ENCODE measurements around the gene TENM3.

The TENM3 gene

DNA sequence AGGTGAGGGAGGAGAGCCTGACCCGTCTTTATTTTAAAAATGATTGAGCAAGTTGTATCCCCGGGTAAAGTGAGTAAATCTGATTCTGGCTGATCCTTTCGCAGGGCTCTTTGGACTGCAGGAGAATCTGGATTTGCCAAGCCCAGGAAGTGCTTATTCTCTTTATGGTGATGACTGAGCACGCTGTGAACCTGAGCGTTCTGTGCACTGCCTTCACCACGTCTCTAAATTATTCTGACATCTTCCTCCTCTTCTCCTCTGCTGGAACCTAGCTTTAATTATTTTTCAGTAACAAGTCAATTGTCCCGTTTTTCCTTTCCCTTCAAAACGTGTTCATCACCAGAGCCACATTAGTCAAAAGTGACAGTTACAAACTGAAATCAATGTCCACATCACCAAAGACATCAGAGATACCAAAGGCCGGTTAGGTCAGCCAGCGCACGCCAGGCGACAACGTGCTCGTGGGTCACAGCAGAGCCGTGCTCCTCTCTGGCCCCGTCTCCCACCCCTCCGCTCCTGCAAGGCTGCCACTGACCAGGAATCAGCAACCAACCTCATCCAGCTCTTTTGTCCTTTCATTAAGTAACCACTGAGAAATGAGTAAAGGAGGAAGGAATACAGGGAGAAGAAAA, 599.7 kb downstream of the TENM3 start:
- no peak for DNase-seq (ENCODE audit: low read depth)

DNA sequence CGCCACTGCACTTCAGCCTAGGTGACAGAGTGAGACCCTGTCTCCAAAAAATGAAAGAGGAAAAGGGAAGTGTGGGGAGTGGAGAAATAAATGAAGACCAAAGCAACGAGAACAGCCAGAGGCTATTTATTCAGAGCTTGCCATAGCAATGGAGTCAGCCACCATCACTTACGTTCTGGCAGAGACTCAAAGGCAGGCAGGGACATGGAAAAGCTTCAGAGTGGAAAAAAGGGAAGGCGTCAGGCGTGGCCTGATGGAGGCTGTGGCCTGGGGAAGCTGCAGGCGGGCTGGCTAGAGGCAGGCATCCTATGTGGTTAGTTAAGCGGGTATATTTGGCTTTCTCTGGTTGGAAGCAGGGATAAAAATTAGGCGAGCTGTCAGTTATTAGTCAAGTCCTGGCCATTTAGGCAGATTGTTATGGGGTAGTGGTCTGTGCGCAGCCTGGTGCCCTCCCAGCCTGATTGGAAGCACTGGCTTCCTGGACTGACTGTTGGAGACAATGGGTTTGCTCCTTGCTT, 600.7 kb downstream of the TENM3 start:
- no peak for DNase-seq (ENCODE audit: low read depth)

DNA sequence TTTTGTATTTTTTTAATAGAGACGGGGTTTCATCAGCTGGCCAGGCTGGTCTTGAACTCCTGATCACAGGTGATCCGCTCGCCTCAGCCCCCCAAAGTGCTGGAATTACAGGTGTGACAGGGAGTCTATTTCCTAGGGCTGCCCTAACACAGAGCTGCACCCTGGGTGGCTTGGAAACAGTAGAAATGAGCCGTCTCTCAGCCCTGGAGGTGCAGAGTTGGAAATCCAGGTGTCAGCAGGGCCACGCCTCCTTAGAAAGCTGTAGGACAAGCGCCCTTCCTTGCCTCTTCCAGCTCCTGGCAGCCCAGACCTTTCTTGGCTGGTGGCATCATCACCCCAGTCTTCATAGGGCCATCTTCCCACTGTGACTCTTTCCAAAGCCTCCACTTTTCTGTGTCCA, 602.4 kb downstream of the TENM3 start:
- DNase-seq (ENCODE audit: low read depth), result no peak

DNA sequence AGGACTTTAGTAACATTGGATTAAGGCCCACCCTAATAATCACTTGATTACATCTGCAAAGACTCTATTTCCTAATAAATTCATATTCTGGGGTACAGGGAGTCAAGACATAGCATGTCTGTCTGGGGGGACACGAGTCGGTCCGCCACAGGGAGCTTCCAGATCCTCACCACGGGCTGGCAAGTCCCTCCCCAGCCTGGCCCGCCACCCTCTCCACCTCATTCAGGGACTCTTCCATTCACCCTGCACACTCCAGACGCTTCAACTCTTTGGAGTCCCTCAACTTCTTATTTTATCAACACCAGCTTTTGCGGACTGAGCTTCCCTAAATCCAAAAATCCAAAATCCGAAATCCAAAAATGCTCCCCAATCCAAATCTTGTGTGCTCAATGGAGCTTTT, 602.8 kb downstream of the TENM3 start:
- DNase-seq (ENCODE audit: low read depth), result no peak

DNA sequence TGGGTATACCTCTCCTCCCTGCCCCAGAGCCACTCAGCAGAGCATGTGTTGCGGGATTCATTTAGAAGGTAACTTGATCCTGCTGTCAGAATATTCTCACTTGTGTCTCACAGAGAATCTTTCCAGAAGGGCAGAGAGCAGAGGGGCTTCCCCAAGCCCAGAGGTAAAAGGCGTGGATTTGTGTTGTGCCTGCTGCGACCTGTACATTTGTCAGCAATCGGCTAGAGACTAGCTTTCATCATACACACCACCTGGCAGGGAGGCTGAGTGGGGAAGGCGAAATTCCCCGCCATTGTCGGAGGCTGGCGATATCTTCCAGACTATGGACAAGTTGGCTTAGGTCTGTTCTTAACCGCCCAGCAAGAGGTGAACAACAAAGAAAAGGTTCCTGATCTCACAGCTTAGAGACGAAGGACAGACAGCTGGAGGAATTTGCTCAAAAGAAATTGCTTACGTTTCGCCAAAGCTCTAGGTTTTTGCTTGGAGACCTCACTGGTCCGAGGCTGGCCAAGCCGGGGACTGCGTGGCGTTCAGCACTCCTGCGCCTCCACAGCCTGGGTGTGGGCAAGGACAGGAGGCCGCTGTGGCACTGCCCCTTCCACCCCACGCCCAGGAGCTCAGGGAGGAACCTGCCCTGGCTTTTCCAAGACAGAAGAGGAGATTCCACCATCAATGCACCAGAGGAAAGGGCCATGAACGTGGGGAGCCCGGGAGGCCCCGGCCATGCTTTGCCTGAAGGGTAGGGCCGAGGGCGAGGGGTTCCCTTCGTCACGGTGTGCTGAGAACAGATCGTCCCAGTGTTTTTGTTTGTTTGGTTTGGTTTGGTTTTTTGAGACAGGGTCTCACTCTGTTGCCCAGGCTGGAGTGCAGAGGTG, 604.6 kb downstream of the TENM3 start:
- DNase-seq (ENCODE audit: low read depth), result no peak

DNA sequence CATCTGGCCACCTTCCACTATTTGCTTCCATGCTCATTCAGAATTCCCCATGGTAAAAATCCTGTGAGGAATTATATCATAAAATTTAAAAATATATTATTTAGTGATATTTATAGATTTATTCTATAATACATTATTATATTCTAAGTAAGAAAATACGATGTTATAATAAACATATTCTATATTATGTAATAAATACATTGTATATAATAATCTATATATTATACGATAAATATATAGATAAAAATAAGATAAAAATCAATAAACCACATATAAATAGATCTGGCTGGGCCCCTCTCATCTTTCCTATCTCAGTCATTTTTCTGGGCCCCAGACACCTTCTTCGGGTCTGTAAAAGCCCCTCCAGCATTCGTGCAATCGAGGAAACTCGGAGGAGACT, 605.5 kb downstream of the TENM3 start:
- DNase-seq (ENCODE audit: low read depth), result no peak
